Fibroblast of lung (primary cell): ENCODE data around the gene PVR. TPM values are rescaled to one million over a fixed set of nuclear protein-coding genes. Genes with fewer than 3 reads are reported as not detected.

Source experiments
- DNase-seq, 2 donors: peaks; one replicate each; pipeline versions ENCODE4 v3.0.0 to v3.0.0-alpha.2; 2010; ENCODE audit warnings: low read depth in 2 of 2
- H2AFZ ChIP-seq: 2 replicates; pipeline ENCODE4 v1.5.1; 2012; ENCODE audit warnings: low read length, control low read depth, inconsistent platforms
- H3K27ac ChIP-seq: 2 replicates; pipeline ENCODE4 v1.5.1; 2011; ENCODE audit warnings: low read length, control low read depth; ENCODE audit not compliant: insufficient read depth
- H3K27me3 ChIP-seq: 2 replicates; pipeline ENCODE4 v1.5.1; 2011; ENCODE audit warnings: mild to moderate bottlenecking, low read length; ENCODE audit not compliant: control insufficient read depth, insufficient read depth
- H3K36me3 ChIP-seq: 2 replicates; pipeline ENCODE4 v1.5.1; 2011; ENCODE audit warnings: low read length; ENCODE audit not compliant: control insufficient read depth, insufficient read depth
- H3K4me1 ChIP-seq: 2 replicates; pipeline ENCODE4 v1.5.1; 2011; ENCODE audit warnings: low read length; ENCODE audit not compliant: control insufficient read depth, insufficient read depth; ENCODE audit errors: extremely low read depth
- H3K4me2 ChIP-seq: 2 replicates; pipeline ENCODE4 v1.5.1; 2011; ENCODE audit warnings: low read length, control low read depth; ENCODE audit not compliant: insufficient read depth; ENCODE audit errors: extremely low read depth
- H3K4me3 ChIP-seq, 4 experiments: fragments of 200-600 bp in 1 of 4; sonication (generic) in 1 of 4; replicated peaks in 1 of 4; 2 replicates each; pipeline ENCODE4 v1.5.1; 2011 to 2016; ENCODE audit warnings: low read length in 4 of 4, low read depth in 3 of 4, mild to moderate bottlenecking in 3 of 4, control low read depth in 2 of 4, inconsistent platforms in 1 of 4, mixed read lengths in 1 of 4; ENCODE audit not compliant: insufficient read depth in 1 of 4; ENCODE audit errors: control extremely low read depth in 1 of 4
- H3K79me2 ChIP-seq: 2 replicates; pipeline ENCODE4 v1.5.1; 2012; ENCODE audit warnings: mild to moderate bottlenecking, low read length, inconsistent platforms; ENCODE audit not compliant: control insufficient read depth, insufficient read depth
- H3K9ac ChIP-seq: 2 replicates; pipeline ENCODE4 v1.5.1; 2011; ENCODE audit warnings: mild to moderate bottlenecking, low read length, control low read depth; ENCODE audit not compliant: insufficient read depth
- H3K9me3 ChIP-seq: 2 replicates; pipeline ENCODE4 v1.5.1; 2012; ENCODE audit warnings: low read depth, low read length; ENCODE audit not compliant: control insufficient read depth, insufficient read depth
- H4K20me1 ChIP-seq: 2 replicates; pipeline ENCODE4 v1.5.1; 2011; ENCODE audit warnings: low read length; ENCODE audit not compliant: control insufficient read depth, insufficient read depth; ENCODE audit errors: extremely low read depth
- CTCF ChIP-seq, 2 donors: IDR thresholded peaks in 1 of 2; conservative IDR thresholded peaks in 1 of 2; 1 replicate in 1 of 2; 2 replicates in 1 of 2; pipeline ENCODE4 v1.5.1; 2011 to 2012; ENCODE audit warnings: low read length in 2 of 2, control low read depth in 1 of 2, inconsistent platforms in 1 of 2, low read depth in 1 of 2, mild to moderate bottlenecking in 1 of 2
- EZH2 ChIP-seq: IDR thresholded peaks from 2 replicates; pipeline ENCODE4 v1.5.1; 2012; ENCODE audit warnings: low read length, control low read depth, mild to moderate bottlenecking; ENCODE audit errors: missing control alignments
- polyA plus RNA-seq, 2 donors: library from polyadenylated mRNA; depleted of rRNA in 1 of 2; stranded (reverse) in 1 of 2; unstranded in 1 of 2; fragments of >200 nt; gene quantifications; 2 replicates each; pipeline ENCODE4 v1.2.1, GENCODE V29; 2011 to 2012; ENCODE audit warnings: missing spikeins in 1 of 2
- total RNA-seq: library from RNA; depleted of rRNA; stranded (reverse); fragments of >200 nt; gene quantifications from 2 replicates; pipeline ENCODE4 v1.2.1, GENCODE V29; 2014

Gene PVR
- total and polyA plus RNA-seq, 2 donors (not counting 1 experiment from before 2014, with no cell fraction given) = 229 to 230 TPM

GRCh38 chr19:44672226-44672625 lies 28.5 kb downstream of the PVR start:
- Histone ChIP-seq H2AFZ (no peak overlapping the region), H3K27ac (no peak overlapping the region), H3K36me3 (peaks cover 2% of the 10 kb centered on the region), H3K4me1 (no peaks in the 10 kb centered on the region), H3K9me3 (no peaks in the 10 kb centered on the region), H3K9ac (no peak overlapping the region), H3K79me2 (no peaks in the 10 kb centered on the region), H4K20me1 (no peaks in the 10 kb centered on the region), H3K4me2 (no peak overlapping the region), H3K27me3 (no peaks in the 10 kb centered on the region), H3K4me3 (no peak overlapping the region)
- DNase-seq = no peak
- TF ChIP-seq EZH2 (no peak), CTCF (conservative IDR thresholded peaks at IDR 0.05 in 1 of 2, IDR thresholded peaks at IDR 0.05 in 1 of 2; ENCODE audit: low read depth in 1 of 2, low read length in 2 of 2) (no peak)

GRCh38 chr19:44673510-44673909 lies 29.8 kb downstream of the PVR start:
- Histone ChIP-seq H3K27me3 (no peaks in the 10 kb centered on the region), H4K20me1 (no peaks in the 10 kb centered on the region), H3K79me2 (no peaks in the 10 kb centered on the region), H3K9me3 (no peaks in the 10 kb centered on the region), H3K9ac (no peak overlapping the region), H3K4me1 (no peaks in the 10 kb centered on the region), H3K4me3 (no peak overlapping the region), H3K4me2 (no peak overlapping the region), H3K36me3 (peaks cover 2% of the 10 kb centered on the region), H2AFZ (no peak overlapping the region), H3K27ac (no peak overlapping the region)
- no peak for DNase-seq
- no peak for TF ChIP-seq CTCF (conservative IDR thresholded peaks at IDR 0.05 in 1 of 2, IDR thresholded peaks at IDR 0.05 in 1 of 2; ENCODE audit: low read depth in 1 of 2, low read length in 2 of 2)
- no peak for TF ChIP-seq EZH2

- Histone ChIP-seq H3K9me3 (no peaks in the 10 kb centered on the region), H3K4me3 (no peak overlapping the region), H3K27ac (no peak overlapping the region), H3K9ac (no peak overlapping the region), H3K79me2 (no peaks in the 10 kb centered on the region), H3K36me3 (peaks cover 8% of the 10 kb centered on the region), H3K4me1 (no peaks in the 10 kb centered on the region), H2AFZ (no peak overlapping the region), H3K4me2 (no peak overlapping the region), H3K27me3 (no peaks in the 10 kb centered on the region), H4K20me1 (no peaks in the 10 kb centered on the region)
- TF ChIP-seq CTCF (conservative IDR thresholded peaks at IDR 0.05 in 1 of 2, IDR thresholded peaks at IDR 0.05 in 1 of 2; ENCODE audit: low read depth in 1 of 2, low read length in 2 of 2) (no peak), EZH2 (no peak)
- no peak for DNase-seq
Observed at GRCh38 chr19:44675521-44675920, 31.8 kb downstream of the PVR start.
